Amygdala (tissue), 56 donors: ENCODE data around the gene NRXN3.

ENCODE experiments used
- DNase-seq, 56 donors: peaks; one replicate each; lab custom pipeline; 2025; lab: John Stamatoyannopoulos, UW

The NRXN3 gene

GRCh38 chr14:79573486-79573885 is 1403.3 kb downstream of the NRXN3 start:
- DNase-seq = no peak

- DNase-seq = no peak
These were observed 1404.9 kb downstream of the NRXN3 start for GRCh38 chr14:79575032-79575431.

GRCh38 chr14:79576424-79576823 is 1406.3 kb downstream of the NRXN3 start:
- no peak for DNase-seq

- DNase-seq = no peak
These were observed 1408.3 kb downstream of the NRXN3 start for GRCh38 chr14:79578470-79578869.

- no peak for DNase-seq
These were observed 1410.2 kb downstream of the NRXN3 start for GRCh38 chr14:79580414-79580813.

- no peak for DNase-seq
These were observed 1410.7 kb downstream of the NRXN3 start for GRCh38 chr14:79580906-79581305.

GRCh38 chr14:79581912-79582576 is 1411.9 kb downstream of the NRXN3 start:
- no peak for DNase-seq

DNA sequence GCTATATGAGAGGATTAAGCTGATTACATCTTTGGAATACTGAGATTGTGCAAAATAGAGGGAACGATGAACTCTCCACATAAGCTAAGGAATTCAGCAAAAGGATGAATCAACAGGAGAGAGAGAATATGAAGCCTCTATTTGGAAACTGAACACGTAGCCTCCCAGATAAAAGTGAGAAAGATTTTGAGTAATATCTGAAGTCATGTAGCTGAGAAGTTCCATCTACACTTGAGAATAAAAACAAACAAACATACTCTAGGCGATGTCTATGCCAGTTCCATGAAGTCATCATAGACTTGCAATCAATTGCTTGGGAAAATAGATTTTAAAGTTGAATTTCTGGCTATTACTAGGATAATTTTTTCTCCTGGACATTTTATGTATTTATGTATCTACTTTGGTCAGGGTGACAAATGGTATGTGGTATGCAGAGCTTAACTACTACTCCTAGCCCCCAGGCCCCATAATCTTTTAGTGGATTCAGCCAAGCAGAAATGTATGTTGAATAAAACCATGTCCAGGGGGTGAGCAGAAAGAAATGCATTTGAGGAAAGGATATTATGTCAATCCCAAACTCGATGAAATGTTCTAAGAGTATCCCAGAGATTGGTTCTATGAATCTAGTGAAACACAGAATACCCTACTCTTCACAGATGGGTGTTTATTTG is 1413.7 kb downstream of the NRXN3 start:
- DNase-seq = no peak

DNA sequence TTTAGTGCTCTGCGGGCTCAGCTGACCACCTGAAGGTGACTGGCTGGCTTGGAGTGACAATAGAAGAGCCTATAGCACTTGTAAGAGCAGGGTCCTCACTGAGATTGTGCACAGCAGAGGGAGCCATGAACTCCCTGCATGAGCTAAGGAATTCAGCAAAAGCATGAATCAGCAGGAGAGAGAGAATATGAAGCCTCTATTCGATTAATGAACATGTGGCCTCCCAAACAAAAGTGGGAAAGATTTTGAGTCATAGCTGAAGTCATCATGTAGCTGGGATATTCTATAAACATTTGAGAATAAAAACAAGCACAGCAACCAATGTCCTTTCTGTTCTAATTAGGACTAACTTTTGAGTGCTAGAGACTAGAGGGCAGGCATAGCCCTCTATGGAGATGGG is 1414.5 kb downstream of the NRXN3 start:
- no peak for DNase-seq

GRCh38 chr14:79585845-79586244 is 1415.7 kb downstream of the NRXN3 start:
- DNase-seq = no peak

GRCh38 chr14:79586416-79586815 is 1416.2 kb downstream of the NRXN3 start:
- no peak for DNase-seq

GRCh38 chr14:79586989-79587598 is 1416.9 kb downstream of the NRXN3 start:
- DNase-seq = peak in 3 of 56 donors; percentile 2 to 33 (median 4)

DNA sequence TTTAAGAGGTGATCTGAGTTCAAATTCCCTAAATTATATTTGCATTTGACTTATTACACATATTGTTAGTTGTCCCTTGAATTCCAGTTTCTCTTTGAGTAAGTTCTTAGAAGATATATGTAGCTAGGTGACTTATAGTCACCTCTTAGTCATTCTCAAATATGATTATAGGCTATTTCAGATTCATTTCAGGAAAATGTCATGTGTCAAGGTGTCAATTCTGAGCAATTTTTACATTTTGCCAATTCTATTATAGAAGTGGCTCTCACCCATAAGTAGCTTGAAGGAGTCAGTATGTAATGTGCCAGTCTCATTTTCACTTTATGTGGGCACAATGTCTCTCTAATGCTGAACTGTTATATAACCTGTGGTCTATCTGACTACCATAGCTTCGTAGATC is 1417.7 kb downstream of the NRXN3 start:
- no peak for DNase-seq

- DNase-seq = no peak
These were observed 1418.2 kb downstream of the NRXN3 start for GRCh38 chr14:79588398-79588797.

GRCh38 chr14:79596551-79596950 is 1426.4 kb downstream of the NRXN3 start:
- no peak for DNase-seq

DNA sequence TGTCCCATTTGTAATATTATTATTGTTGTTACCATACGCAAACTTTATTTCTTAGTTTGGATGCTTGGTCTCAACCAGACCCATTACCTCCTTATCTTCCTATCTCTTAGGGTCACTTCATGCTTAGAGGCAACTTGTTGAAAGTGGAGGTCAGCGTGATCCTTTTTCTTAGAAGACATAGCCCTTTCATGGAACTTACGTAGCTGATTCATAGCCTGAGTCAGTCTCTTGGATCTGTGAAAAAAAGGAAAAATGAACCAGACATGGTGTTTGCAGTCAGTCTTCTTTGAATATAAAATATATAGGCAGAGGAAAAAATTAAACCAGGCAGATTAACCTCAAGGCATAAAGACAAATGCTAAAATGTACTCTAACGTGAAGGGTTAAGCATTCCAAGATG is 1427.4 kb downstream of the NRXN3 start:
- no peak for DNase-seq

GRCh38 chr14:79598339-79598738 is 1428.2 kb downstream of the NRXN3 start:
- no peak for DNase-seq

- DNase-seq = no peak
These were observed 1429.1 kb downstream of the NRXN3 start for GRCh38 chr14:79599239-79599638.

DNA sequence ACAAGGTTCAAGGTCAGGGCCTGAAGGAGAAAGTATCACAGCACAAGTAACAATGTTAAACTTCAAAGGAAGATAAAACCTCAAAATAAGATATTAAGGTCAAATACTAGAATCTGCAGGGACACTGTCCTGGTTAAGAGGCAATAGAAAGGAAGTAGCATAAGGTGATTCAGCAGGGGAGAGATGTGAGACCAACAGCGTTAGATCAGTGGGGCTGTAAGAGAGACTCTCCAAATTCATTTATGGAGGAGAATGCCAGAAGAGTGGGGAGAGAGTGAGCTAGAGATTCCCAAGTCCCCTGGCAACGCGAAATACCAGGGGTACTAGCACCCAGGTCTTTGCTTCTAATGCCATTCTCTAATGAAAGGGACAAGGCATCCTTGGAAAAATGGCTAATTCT is 1430.2 kb downstream of the NRXN3 start:
- no peak for DNase-seq

DNA sequence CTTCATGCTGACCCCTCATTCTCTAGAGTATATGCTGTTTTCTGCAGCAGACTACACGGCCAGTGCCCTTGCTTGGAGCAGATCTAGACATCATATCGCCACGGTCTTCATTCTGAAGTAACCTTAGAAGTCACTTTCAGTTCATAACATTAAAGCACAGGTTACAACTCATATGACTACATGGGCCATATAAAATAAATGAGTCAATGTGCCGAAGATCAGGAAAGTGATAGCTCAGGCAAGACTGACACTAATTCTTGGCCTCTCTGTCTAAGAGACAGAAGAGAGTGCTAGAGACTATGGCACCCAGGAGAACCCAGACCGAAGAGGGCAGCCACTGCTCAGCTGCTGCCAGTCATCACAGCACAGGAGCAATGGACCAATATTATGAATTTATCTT is 1431.4 kb downstream of the NRXN3 start:
- DNase-seq = no peak

DNA sequence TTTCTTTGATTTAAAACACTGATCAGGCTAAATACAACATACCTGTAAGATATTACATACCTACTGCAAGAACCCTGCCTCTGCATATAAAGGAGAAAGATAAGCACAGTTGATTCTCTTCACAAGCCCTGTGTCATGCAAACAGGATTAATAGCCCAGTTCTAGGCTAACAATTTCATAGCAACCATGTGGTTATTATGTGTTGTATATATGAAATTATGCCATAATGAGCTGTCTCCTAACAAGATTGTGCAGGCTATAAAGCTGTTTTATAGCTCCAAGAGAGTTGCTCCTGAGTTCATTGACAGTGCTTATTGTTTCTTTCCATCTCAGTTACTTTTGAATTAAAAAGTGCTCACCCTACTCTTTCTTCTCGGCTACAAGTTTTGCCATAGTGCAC is 1431.9 kb downstream of the NRXN3 start:
- no peak for DNase-seq

GRCh38 chr14:79602742-79603141 is 1432.6 kb downstream of the NRXN3 start:
- DNase-seq = no peak
